PC-3 (cell line): ENCODE data around the gene LITAF. TPM values are rescaled to one million over a fixed set of nuclear protein-coding genes. Genes with fewer than 3 reads are reported as not detected.

Source experiments
- ATAC-seq: fragments of 200-7000 bp; cut with Tn5 transposase; 2 replicates; pipeline ENCODE4 v1.9.1; 2020; ENCODE audit warnings: mild to moderate bottlenecking, moderate library complexity
- BruUV-seq: library from RNA; stranded (reverse); fragments of 400-500 nt; replicated peaks from 2 replicates; lab custom pipeline; 2021; lab: Mats Ljungman, UMichigan
- CTCF ChIA-PET: fragments of 300-600 bp; sonication (Branson Sonifier 250); formaldehyde crosslinking; loops from one replicate; lab custom pipeline; 2022; ENCODE audit warnings: antibody characterized with exemption; lab: Charles Lee
- POLR2A ChIA-PET: fragments of 300-600 bp; sonication (Branson Sonifier 250); formaldehyde crosslinking; loops from one replicate; lab custom pipeline; 2022; ENCODE audit warnings: antibody characterized with exemption; ENCODE audit not compliant: unreplicated experiment; lab: Charles Lee
- DNase-seq: peaks from one replicate; pipeline ENCODE4 v3.0.0-alpha.2; 2015
- H2AFZ ChIP-seq: fragments of 300-600 bp; sonication (generic); 2 replicates; pipeline ENCODE4 v1.6.0; 2016; ENCODE audit warnings: antibody characterized with exemption, low read length
- H3F3A ChIP-seq: fragments of 300-600 bp; sonication (generic); one replicate; pipeline ENCODE4 v1.6.0; 2017; ENCODE audit warnings: antibody characterized with exemption, low read length, control low read depth, mild to moderate bottlenecking; ENCODE audit not compliant: unreplicated experiment
- H3K27ac ChIP-seq: fragments of 300-600 bp; sonication (generic); 2 replicates; pipeline ENCODE4 v1.5.1; 2016; ENCODE audit warnings: mild to moderate bottlenecking, low read length
- H3K27me3 ChIP-seq: fragments of 300-600 bp; sonication (generic); 2 replicates; pipeline ENCODE4 v1.6.1; 2016; ENCODE audit warnings: low read length, mixed read lengths
- H3K36me3 ChIP-seq: fragments of 300-600 bp; sonication (generic); 2 replicates; pipeline ENCODE4 v1.6.1; 2016; ENCODE audit warnings: low read depth, mixed run types, low read length, mixed read lengths
- H3K4me1 ChIP-seq: fragments of 300-600 bp; sonication (generic); 2 replicates; pipeline ENCODE4 v1.5.1; 2016; ENCODE audit warnings: low read length; ENCODE audit not compliant: insufficient read depth
- H3K4me2 ChIP-seq: fragments of 300-600 bp; sonication (generic); 2 replicates; pipeline ENCODE4 v1.6.0; 2016; ENCODE audit warnings: low read length
- H3K4me3 ChIP-seq: fragments of 300-600 bp; sonication (generic); 2 replicates; pipeline ENCODE4 v1.5.1; 2016; ENCODE audit warnings: mild to moderate bottlenecking, low read length, mixed read lengths
- H3K79me2 ChIP-seq: fragments of 300-600 bp; sonication (generic); 2 replicates; pipeline ENCODE4 v1.6.1; 2017; ENCODE audit warnings: low read length, mixed read lengths
- H3K9ac ChIP-seq: fragments of 300-600 bp; sonication (generic); 2 replicates; pipeline ENCODE4 v1.6.0; 2016; ENCODE audit warnings: mild to moderate bottlenecking, low read length
- H3K9me2 ChIP-seq: fragments of 300-600 bp; sonication (generic); replicated peaks from 2 replicates; pipeline ENCODE4 v1.6.1; 2016; ENCODE audit warnings: mixed run types, low read length, mixed read lengths
- H3K9me3 ChIP-seq: fragments of 300-600 bp; sonication (generic); 2 replicates; pipeline ENCODE4 v1.6.1; 2016; ENCODE audit warnings: low read length, mixed read lengths
- H4K20me1 ChIP-seq: fragments of 300-600 bp; sonication (generic); 2 replicates; pipeline ENCODE4 v1.6.1; 2016; ENCODE audit warnings: low read length, mixed read lengths
- EZH2 ChIP-seq: fragments of 300-600 bp; sonication (generic); IDR thresholded peaks from one replicate; pipeline ENCODE4 v1.6.1; 2017; ENCODE audit warnings: antibody characterized with exemption, mild to moderate bottlenecking, low read length; ENCODE audit not compliant: unreplicated experiment
- EZH2phosphoT487 ChIP-seq: fragments of 300-600 bp; sonication (generic); IDR thresholded peaks from 2 replicates; pipeline ENCODE4 v1.6.1; 2018; ENCODE audit warnings: mild to moderate bottlenecking, antibody characterized with exemption, low read length, borderline replicate concordance
- intact Hi-C: fragments of 100-400 bp; cut with micrococcal nuclease; formaldehyde crosslinking; loops from 2 replicates; pipeline ENCODE4 v1.9.0; 2023
- total RNA-seq: library from RNA; depleted of rRNA; stranded (reverse); fragments of >200 nt; gene quantifications from 2 replicates; pipeline ENCODE4 v1.2.3, GENCODE V29; 2014
- TF ChIP-seq, protein P1 (sequence below): fragments of 300-600 bp; sonication (generic); conservative IDR thresholded peaks from 2 replicates; pipeline ENCODE4 v1.5.1; 2017; ENCODE audit warnings: antibody characterized with exemption, low read depth, mild to moderate bottlenecking, low read length

Gene LITAF
- total RNA-seq, 1 experiment from 2014 or later, result 13.1 TPM

DNA sequence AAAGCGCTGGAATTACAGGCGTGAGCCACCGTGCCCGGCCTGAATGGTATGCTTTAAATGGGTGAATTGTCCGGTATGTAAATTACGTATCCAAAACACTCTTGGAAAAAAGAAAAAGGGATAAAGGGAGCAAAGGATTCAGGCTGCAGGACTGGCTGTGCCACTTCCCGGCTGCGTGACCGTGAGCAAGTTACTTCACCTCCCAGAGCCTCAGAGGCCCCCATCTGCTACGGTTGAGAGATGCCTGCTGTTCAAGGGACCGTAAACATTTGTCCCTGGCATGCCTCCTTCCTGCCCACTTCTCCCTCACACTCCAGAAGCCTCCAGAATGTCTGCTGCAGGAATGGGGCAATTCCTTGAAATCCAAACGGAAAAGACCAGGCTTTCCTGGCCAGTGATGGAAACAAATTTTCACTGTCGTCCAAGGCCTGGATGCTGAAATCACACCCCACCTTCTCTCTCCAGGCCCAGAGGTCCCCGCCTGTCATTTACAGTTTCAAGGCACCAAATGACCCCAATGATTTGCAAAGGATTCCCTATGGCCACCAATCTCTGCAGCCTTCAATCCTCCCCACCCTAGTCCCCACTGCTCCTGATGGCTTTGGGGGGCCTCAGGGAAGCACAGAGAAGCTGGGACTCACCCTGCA is 22.9 kb upstream of the LITAF start:
- Histone ChIP-seq H3K27me3 (no peaks in the 10 kb centered on the region), H3K9ac (no peak overlapping the region), H3K27ac (no peak overlapping the region), H3K36me3 (no peaks in the 10 kb centered on the region), H3K4me3 (no peak overlapping the region), H2AFZ (no peak overlapping the region), H3K4me1 (no peaks in the 10 kb centered on the region), H4K20me1 (no peaks in the 10 kb centered on the region), H3K4me2 (no peak overlapping the region), H3K9me3 (no peaks in the 10 kb centered on the region), H3K79me2 (no peaks in the 10 kb centered on the region), H3K9me2 (no peaks in the 10 kb centered on the region), H3F3A (no peaks in the 10 kb centered on the region)
- POLR2A ChIA-PET, result no interaction called here
- no peak for ATAC-seq
- CTCF ChIA-PET, result no interaction called here
- intact Hi-C loops, result no loop called here
- no peak for DNase-seq
- no peak for TF ChIP-seq EZH2phosphoT487
- TF ChIP-seq, protein P1, sequence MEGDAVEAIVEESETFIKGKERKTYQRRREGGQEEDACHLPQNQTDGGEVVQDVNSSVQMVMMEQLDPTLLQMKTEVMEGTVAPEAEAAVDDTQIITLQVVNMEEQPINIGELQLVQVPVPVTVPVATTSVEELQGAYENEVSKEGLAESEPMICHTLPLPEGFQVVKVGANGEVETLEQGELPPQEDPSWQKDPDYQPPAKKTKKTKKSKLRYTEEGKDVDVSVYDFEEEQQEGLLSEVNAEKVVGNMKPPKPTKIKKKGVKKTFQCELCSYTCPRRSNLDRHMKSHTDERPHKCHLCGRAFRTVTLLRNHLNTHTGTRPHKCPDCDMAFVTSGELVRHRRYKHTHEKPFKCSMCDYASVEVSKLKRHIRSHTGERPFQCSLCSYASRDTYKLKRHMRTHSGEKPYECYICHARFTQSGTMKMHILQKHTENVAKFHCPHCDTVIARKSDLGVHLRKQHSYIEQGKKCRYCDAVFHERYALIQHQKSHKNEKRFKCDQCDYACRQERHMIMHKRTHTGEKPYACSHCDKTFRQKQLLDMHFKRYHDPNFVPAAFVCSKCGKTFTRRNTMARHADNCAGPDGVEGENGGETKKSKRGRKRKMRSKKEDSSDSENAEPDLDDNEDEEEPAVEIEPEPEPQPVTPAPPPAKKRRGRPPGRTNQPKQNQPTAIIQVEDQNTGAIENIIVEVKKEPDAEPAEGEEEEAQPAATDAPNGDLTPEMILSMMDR, result no peak
- no peak for TF ChIP-seq EZH2
- BruUV-seq, result no TSS peak

DNA sequence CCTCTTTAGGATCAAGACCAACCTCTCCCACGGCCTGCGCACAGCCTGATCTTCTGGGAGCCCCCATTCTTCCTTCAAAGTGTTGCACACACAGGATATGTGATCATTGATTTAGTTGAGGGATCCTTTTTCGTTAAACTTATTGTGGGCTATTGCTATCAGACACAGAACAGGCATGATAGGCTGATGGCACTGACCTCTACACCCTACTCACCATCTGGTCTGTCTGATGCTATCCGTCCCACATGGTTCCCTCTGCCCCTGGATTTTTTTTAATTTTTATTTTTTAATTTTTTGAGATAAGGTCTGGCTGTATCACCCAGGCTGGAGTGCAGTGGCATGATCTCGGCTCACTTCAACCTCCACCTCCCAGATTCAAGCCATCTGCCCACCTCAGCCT is 19.2 kb upstream of the LITAF start:
- intact Hi-C loops, result no loop called here
- Histone ChIP-seq H3F3A (no peaks in the 10 kb centered on the region), H4K20me1 (no peaks in the 10 kb centered on the region), H3K4me3 (no peak overlapping the region), H3K4me2 (no peak overlapping the region), H3K9me3 (no peaks in the 10 kb centered on the region), H3K9ac (no peak overlapping the region), H3K27ac (no peak overlapping the region), H3K79me2 (no peaks in the 10 kb centered on the region), H3K9me2 (no peaks in the 10 kb centered on the region), H3K36me3 (no peaks in the 10 kb centered on the region), H3K4me1 (no peaks in the 10 kb centered on the region), H2AFZ (no peak overlapping the region), H3K27me3 (no peaks in the 10 kb centered on the region)
- ChIA-PET POLR2A (no interaction called here), CTCF (no interaction called here)
- ATAC-seq, result no peak
- no peak for DNase-seq
- TF ChIP-seq, protein P1, result no peak
- TF ChIP-seq EZH2phosphoT487, result no peak
- TF ChIP-seq EZH2, result no peak
- BruUV-seq, result no TSS peak

DNA sequence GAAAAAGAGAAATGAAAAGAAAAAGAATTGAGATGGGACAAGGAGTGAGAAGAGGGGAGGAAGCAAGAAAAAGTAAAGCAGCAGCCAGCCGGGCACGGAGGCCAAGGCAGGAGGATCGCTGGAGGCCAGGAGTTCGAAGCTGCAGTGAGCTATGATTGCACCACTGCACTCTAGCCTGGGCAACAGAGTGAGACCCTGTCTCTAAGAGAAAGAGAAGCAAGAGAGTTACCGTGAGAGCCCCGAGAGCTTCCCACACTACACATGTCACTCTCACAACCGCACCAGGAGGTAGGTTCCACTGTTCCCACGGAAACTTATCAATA is 18.8 kb upstream of the LITAF start:
- no peak overlapping the region for H3K4me3 ChIP-seq
- H3K79me2 ChIP-seq, result no peaks in the 10 kb centered on the region
- DNase-seq, result no peak
- no TSS peak for BruUV-seq
- no peak overlapping the region for H3K4me2 ChIP-seq
- CTCF ChIA-PET, result no interaction called here
- H3K36me3 ChIP-seq, result no peaks in the 10 kb centered on the region
- no peaks in the 10 kb centered on the region for H3K27me3 ChIP-seq
- H3K27ac ChIP-seq, result no peak overlapping the region
- no peak overlapping the region for H2AFZ ChIP-seq
- POLR2A ChIA-PET, result no interaction called here
- no peak overlapping the region for H3K9ac ChIP-seq
- no peaks in the 10 kb centered on the region for H3K9me3 ChIP-seq
- no peaks in the 10 kb centered on the region for H4K20me1 ChIP-seq
- H3K4me1 ChIP-seq, result no peaks in the 10 kb centered on the region
- intact Hi-C loops, result no loop called here
- H3F3A ChIP-seq, result no peaks in the 10 kb centered on the region
- H3K9me2 ChIP-seq, result no peaks in the 10 kb centered on the region
- no peak for ATAC-seq
- TF ChIP-seq EZH2phosphoT487, result no peak
- TF ChIP-seq EZH2, result no peak
- TF ChIP-seq, protein P1, result no peak
